AG04450 (cell line): ENCODE measurements around the gene KPNA6. TPM values are rescaled to one million over a fixed set of nuclear protein-coding genes. Genes with fewer than 3 reads are reported as not detected.
"Not testable (repeated sequence)": the region's sequence is repeated elsewhere in the genome, so short reads cannot be mapped to it uniquely, and the experiment has no call there.

Experiments used
- CTCF ChIA-PET: fragments of 300-600, 350-600 bp; formaldehyde crosslinking; extraction: SDS; loops from one replicate; lab custom pipeline; 2022; ENCODE audit warnings: antibody characterized with exemption, inconsistent platforms; lab: Charles Lee
- POLR2A ChIA-PET: fragments of 350-600 bp; formaldehyde crosslinking; extraction: SDS; loops from one replicate; lab custom pipeline; 2021; ENCODE audit warnings: antibody characterized with exemption, inconsistent platforms; lab: Yijun Ruan, JAX
- DNase-seq: peaks from one replicate; pipeline ENCODE4 v3.0.0-alpha.2; 2011; ENCODE audit warnings: low read depth, low spot score
- H3K27ac ChIP-seq: one replicate; pipeline ENCODE4 v1.5.1; 2012; ENCODE audit warnings: low read depth, low read length, control low read depth
- H3K27me3 ChIP-seq: one replicate; pipeline ENCODE4 v1.6.0; 2012; ENCODE audit warnings: low read length; ENCODE audit not compliant: control insufficient read depth, insufficient read depth
- H3K4me3 ChIP-seq: 2 replicates; pipeline ENCODE4 v1.5.1; 2011; ENCODE audit warnings: mild to moderate bottlenecking, low read depth, low read length, control low read depth
- H3K9me3 ChIP-seq: 2 replicates; pipeline ENCODE4 v1.5.1; 2012; ENCODE audit warnings: low read length; ENCODE audit not compliant: control insufficient read depth, insufficient read depth
- CTCF ChIP-seq: IDR thresholded peaks from 2 replicates; pipeline ENCODE4 v1.5.1; 2011; ENCODE audit warnings: low read depth, low read length, control low read depth, inconsistent platforms
- polyA plus RNA-seq: library from polyadenylated mRNA; depleted of rRNA; stranded (reverse); fragments of >200 nt; gene quantifications from 2 replicates; pipeline ENCODE4 v1.2.3, GENCODE V29; 2011

The KPNA6 gene
- polyA plus RNA-seq, 1 experiment, result 45.9 TPM

- Histone ChIP-seq H3K27ac (no peak overlapping the region), H3K9me3 (no peaks in the 10 kb centered on the region; the same call in 1 of the 2 replicates), H3K27me3 (no peaks in the 10 kb centered on the region), H3K4me3 (no peak overlapping the region)
- ChIA-PET POLR2A (interaction anchor here (0.6 kb wide), 1 partner anchor 84 kb away, joined by 6 read pairs; no protein-coding TSS in a partner anchor), CTCF (interaction anchor here (0.7 to 4.1 kb wide), 5 partner anchors 10 to 78 kb away, joined by 3 to 20 read pairs (median 3); partner anchors contain the start of gene TMEM39B)
- TF ChIP-seq CTCF, result no peak
- DNase-seq, result no peak
Observed at GRCh38 chr1:32111040-32111623, 3.3 kb downstream of the KPNA6 start.

GRCh38 chr1:32111789-32112188, 3.9 kb downstream of the KPNA6 start:
- no peak overlapping the region for H3K4me3 ChIP-seq
- H3K9me3 ChIP-seq, result no peaks in the 10 kb centered on the region; the same call in 1 of the 2 replicates
- ChIA-PET POLR2A (interaction anchor here (0.6 kb wide), 2 partner anchors 39 to 84 kb away, joined by 6 to 8 read pairs; partner anchors contain the start of gene TMEM39B), CTCF (interaction anchor here (1.3 to 4.1 kb wide), 2 partner anchors 31 to 39 kb away, joined by 3 to 20 read pairs; partner anchors contain the start of gene TMEM39B)
- no peak overlapping the region for H3K27ac ChIP-seq
- DNase-seq, result no peak
- no peak for TF ChIP-seq CTCF
- H3K27me3 ChIP-seq, result no peaks in the 10 kb centered on the region

- Histone ChIP-seq H3K27ac (no peak overlapping the region), H3K9me3 (no peaks in the 10 kb centered on the region; the same call in 1 of the 2 replicates), H3K27me3 (no peaks in the 10 kb centered on the region), H3K4me3 (no peak overlapping the region)
- CTCF ChIA-PET, result no interaction called here
- DNase-seq, result no peak
- no peak for TF ChIP-seq CTCF
- POLR2A ChIA-PET, result no interaction called here
Observed at GRCh38 chr1:32112806-32113375, 5.0 kb downstream of the KPNA6 start.

GRCh38 chr1:32113436-32113835, 5.6 kb downstream of the KPNA6 start:
- DNase-seq, CTCF ChIA-PET, POLR2A ChIA-PET, H3K4me3 ChIP-seq, H3K9me3 ChIP-seq, H3K27me3 ChIP-seq, H3K27ac ChIP-seq: not testable (repeated sequence)

GRCh38 chr1:32114420-32114819, 6.6 kb downstream of the KPNA6 start:
- TF ChIP-seq CTCF, result no peak
- POLR2A ChIA-PET, result interaction anchor here (0.7 kb wide), 2 partner anchors 37 to 81 kb away, joined by 3 to 4 read pairs; no protein-coding TSS in a partner anchor
- Histone ChIP-seq H3K27me3 (no peaks in the 10 kb centered on the region), H3K4me3 (no peak overlapping the region), H3K9me3 (no peaks in the 10 kb centered on the region), H3K27ac (no peak overlapping the region)
- DNase-seq, result no peak
- CTCF ChIA-PET, result no interaction called here
